NCI-H2081 (cell line): ENCODE data around the gene DNASE1L3.
"Not testable (repeated sequence)": the region's sequence is repeated elsewhere in the genome, so short reads cannot be mapped to it uniquely, and the experiment has no call there.

ENCODE experiments used
- DNase-seq, 2 experiments: peaks; one replicate each; lab custom pipeline; 2025; lab: John Stamatoyannopoulos, UW

Gene DNASE1L3

DNA sequence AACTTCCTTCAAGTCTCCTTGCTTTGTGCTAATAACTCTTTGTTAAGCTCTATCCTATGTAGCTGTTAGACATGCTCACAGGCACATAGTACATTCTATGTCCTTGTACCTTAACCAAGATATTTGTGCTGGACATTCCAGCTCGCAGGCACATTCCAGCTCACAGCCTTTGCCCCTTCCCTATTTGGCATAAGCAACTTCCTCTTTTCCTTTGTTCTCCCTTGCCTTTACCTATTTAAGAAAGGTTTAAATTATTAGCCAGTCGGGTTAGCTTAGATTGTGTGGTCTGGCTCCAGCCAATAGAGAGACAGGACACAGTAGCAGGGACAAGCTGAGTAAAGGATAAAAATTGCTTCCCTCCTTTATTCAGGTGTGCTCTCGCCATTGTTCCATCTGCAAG, 9.3 kb downstream of the DNASE1L3 start:
- not testable (repeated sequence) for DNase-seq

GRCh38 chr3:58200846-58201355, 9.9 kb downstream of the DNASE1L3 start:
- DNase-seq, result no peak

DNA sequence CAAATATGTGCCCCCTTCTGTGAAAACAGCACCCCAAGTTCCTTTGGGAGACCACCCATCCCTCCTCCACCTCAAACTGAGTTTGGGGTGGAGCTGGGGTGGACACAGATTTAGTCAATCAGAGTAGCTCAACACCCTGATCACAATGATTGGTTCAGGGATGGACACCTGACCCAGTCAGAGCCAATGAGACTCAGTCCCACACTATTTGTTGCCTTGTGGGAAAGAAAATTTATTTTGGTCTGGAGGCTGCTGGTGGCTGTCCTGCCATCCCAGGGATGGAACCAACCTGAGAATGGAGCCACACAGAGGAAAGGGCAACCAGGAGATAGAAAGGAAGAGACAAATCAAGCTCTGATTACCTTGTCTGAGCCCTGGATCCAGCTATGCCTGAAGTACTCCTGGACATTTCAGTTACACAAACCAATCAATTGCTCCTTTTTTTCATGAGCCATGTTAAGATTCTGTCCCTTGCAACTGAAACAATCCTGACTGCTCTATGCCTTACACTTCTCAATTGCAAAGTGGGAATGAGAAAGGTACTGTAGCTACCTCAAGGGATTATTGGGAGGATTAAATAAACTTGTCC, 10.6 kb downstream of the DNASE1L3 start:
- DNase-seq, result no peak

DNA sequence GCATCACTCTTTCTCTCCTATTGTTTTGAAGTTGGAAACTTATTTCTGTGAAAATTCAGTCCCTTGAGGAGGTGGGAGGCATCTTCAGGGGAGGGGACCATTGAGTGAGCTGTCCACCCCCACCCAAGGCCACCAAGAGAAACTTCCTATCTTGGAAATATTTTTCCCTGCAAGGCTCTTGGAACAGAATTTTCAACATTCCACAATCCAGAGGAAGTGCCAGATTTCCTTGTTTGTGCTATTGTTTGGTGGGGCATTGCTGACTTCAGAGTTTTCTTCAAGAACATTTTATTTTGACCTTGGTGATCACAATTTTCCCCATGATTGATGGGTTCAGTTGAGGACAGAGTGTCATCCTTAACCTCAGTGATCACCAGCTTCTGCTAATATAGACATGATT, 12.0 kb downstream of the DNASE1L3 start:
- DNase-seq, result no peak

- DNase-seq, result no peak
Observed at GRCh38 chr3:58198362-58198761, 12.4 kb downstream of the DNASE1L3 start.

- DNase-seq, result no peak
Observed at GRCh38 chr3:58197588-58197987, 13.2 kb downstream of the DNASE1L3 start.

DNA sequence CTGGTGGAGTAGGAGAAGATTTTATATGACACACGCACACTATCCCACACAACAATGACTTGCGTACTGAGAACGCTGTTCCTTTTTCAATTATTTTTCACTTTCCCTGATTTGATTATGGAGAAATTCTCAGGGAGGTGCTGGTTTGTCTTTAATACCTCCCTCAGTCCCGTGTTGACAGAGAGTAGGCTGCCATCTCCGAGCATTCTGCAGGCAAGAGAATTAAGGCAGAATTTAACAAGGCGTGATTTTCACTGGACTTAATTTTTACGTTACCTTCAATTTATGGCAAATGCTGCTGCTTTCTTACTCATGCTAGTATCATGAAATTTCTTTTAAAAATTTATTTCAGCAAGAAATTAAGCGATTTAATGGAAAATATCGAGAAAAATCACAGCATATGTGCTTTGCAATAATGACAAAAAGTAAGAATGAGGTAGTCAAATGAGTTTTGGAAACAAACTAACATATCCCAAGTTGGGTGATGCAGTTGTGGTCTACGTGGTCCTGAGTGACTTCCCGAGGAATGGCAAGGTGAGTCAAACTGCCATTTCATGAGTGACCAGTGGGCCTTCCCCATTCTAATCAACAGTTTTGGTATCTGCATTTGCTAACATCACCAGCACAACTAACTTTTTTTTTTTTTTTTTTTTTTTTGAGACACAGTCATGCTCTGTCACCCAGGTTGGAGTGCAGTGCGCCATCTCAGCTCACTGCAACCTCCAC, 16.9 kb downstream of the DNASE1L3 start:
- DNase-seq, result no peak

DNA sequence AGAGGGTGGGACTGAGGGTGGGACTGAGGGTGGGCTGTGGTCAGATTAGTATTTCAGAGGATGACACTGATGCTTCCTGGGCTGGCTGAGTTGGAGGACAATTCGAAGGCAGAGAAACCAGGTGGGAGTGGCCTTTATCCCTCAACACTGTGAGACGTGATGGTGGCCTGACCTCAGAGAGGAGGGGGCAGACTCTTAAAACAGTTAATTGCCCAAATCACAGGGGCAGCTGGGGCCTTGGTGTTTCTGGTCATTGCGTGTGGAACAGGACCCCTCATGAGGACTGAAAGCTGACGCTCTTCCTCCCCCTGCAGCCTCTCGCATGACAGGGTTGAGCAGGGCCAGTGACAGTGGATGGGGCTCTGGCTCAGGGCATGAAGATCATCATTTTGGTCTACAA, 18.7 kb downstream of the DNASE1L3 start:
- DNase-seq, result no peak

DNA sequence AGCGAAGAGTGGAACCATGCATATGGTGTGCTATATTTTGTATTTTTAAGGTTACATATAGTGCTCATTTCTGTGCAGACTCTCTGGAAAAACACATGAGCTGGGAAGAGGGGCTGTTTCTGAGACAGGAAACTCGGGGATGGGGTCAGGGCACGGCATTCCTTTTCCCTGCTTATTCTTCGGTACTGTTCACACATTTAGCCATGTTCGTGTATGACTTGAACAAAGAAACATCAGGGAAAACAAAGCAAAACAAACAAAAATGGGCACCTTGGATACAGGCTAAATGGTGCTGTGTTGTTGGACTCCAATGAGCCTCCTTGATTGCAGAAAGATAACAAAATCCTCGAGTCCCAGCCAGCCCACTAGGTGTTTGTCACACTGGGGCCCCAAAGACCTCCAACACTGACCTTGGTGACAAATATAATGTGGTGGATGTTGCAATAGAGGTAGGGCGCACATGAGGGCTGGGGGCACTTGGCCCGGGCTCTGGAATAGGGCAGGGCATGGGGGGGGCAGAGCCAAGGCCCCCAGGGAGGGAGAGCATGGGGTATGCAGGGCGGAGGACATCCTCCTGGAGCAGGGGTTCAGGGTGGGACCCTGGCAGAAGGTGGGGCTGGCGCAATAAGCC, 19.3 kb downstream of the DNASE1L3 start:
- no peak for DNase-seq

GRCh38 chr3:58190882-58191281, 19.9 kb downstream of the DNASE1L3 start:
- DNase-seq, result no peak

- no peak for DNase-seq
Observed at GRCh38 chr3:58190291-58190690, 20.5 kb downstream of the DNASE1L3 start.

DNA sequence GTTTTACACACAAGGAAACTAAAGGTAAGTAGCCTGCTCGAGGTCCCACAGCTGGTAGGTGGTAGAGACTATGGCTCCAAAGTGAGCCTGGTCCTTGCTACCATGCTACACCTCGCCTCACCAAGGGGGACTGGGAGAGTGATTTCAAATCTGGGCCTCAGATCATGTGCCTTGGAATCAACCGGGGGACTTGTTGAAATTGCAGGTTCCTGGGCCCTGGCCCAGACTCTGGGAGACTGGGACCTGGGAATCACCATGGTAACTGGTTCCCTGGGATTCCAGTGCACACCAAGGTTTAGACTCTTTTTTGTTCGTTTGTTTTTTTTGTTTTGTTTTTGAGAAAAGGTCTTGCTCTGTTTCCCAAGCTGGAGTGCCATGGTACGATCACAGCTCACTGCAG, 21.1 kb downstream of the DNASE1L3 start:
- DNase-seq, result no peak

- DNase-seq, result no peak
Observed at GRCh38 chr3:58188921-58189451, 21.8 kb downstream of the DNASE1L3 start.

DNA sequence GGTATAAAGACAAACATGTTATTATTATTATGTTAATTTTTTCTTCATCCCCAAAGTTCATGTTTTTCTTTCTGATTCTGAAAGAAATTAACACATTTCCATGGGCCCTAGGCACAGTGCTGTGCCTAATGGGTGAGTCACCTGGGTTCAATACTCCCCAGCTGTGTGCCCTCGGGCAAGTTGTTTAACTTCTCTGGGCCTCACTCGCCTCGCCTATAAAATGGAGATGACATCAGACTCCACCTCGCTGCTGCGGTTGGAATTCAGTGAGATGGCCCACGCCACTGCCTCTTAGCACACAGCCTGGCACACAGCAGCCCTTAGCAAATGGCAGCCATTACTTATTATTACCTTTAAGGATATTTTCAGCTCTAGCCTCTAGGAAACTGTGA, 22.6 kb downstream of the DNASE1L3 start:
- DNase-seq, result no peak

DNA sequence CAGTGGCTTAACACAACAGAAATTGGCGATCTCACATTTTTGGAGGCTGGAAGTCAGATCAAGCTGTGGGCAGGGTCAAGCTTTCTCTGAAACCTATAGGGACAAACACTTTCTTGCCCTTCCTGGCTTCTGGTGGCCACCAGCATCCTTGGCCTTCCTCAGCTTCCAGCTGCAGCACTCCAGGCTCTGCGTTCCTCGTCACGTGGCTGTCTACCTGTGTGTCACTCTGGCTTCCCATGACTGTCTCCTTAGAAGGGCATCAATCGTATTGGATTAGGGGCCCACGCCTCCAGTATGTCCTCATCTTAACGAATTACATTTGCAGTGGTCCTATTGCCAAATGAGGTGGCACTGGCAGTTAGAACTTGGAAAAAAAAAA, 25.8 kb downstream of the DNASE1L3 start:
- DNase-seq, result no peak

GRCh38 chr3:58184309-58184981, 26.3 kb downstream of the DNASE1L3 start:
- no peak for DNase-seq

DNA sequence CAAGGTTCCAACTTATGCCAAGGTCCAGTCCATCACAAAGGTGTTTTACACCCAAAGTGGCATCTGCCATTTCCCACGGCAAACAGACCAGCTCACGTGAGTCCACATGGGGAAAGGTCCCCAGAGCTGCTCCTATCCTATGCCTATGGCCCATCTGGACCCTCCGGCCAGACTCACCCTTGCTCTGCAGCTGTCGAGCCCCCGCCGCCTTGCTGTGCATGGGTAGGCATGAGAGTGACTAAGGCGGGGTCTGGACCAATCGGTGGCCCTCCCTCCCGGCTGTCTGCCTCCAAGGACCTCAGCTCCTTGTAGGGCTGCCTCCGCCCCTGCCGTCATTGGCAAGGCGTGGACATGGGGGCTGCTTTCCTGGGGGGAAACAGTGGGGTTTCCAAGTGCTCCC, 26.9 kb downstream of the DNASE1L3 start:
- DNase-seq, result no peak

- DNase-seq, result no peak
Observed at GRCh38 chr3:58183221-58183620, 27.6 kb downstream of the DNASE1L3 start.

DNA sequence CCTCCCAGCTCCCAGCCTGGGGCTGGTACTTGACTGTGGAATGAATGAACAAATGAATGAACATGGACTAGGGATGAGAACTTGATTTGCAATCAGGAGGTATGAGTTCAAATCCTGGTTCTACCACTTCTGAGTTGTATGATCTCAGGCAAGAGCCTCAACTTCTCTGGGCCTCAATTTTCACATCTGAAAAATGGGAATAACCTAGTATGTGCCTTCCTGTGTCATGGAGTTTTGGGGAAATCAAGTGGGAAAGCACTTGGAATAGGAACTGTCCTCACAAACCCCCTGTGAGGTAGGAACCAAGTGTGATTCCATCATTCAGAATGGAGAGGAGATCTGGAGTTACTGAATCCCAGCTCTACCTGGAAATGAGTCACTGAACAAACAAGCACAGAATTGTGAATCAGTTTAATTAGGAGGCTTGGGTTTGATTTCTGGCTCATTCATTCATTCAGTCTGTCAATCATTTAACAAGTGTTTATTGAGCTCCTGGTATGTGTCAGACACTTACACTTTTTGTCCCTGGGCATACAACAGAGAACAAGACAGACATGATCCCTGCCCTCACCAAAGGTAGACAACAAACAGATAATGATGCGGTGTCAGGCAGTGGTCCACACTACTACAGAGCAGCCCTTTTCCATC, 29.7 kb downstream of the DNASE1L3 start:
- no peak for DNase-seq

- DNase-seq, result no peak
Observed at GRCh38 chr3:58180099-58180880, 30.5 kb downstream of the DNASE1L3 start.
